Astrocyte (in vitro differentiated cells and primary cell): ENCODE measurements around the gene CWF19L1.

ENCODE experiments used
- EZH2 ChIP-seq: IDR thresholded peaks from 2 replicates; pipeline ENCODE4 v1.6.1; 2012; ENCODE audit warnings: mild to moderate bottlenecking, low read length, inconsistent platforms; ENCODE audit not compliant: insufficient read depth
- TF ChIP-seq, protein P1 (sequence below): IDR thresholded peaks from 2 replicates; pipeline ENCODE4 v1.5.1; 2011; ENCODE audit warnings: low read depth, mild to moderate bottlenecking, inconsistent platforms, low read length, moderate library complexity; ENCODE audit not compliant: insufficient read depth

- TF ChIP-seq EZH2 = no peak
- TF ChIP-seq, protein P1, sequence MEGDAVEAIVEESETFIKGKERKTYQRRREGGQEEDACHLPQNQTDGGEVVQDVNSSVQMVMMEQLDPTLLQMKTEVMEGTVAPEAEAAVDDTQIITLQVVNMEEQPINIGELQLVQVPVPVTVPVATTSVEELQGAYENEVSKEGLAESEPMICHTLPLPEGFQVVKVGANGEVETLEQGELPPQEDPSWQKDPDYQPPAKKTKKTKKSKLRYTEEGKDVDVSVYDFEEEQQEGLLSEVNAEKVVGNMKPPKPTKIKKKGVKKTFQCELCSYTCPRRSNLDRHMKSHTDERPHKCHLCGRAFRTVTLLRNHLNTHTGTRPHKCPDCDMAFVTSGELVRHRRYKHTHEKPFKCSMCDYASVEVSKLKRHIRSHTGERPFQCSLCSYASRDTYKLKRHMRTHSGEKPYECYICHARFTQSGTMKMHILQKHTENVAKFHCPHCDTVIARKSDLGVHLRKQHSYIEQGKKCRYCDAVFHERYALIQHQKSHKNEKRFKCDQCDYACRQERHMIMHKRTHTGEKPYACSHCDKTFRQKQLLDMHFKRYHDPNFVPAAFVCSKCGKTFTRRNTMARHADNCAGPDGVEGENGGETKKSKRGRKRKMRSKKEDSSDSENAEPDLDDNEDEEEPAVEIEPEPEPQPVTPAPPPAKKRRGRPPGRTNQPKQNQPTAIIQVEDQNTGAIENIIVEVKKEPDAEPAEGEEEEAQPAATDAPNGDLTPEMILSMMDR = no peak
These were observed 80.9 kb downstream of the CWF19L1 start for GRCh38 chr10:100186253-100187212.
